Measurements from ENCODE around the gene DNMT3A. TPM values are rescaled to one million over a fixed set of nuclear protein-coding genes. Genes with fewer than 3 reads are reported as not detected.

The DNMT3A gene
- polyA plus RNA-seq, 12 donors, result 44.6 to 244 (median 56.8) TPM

- DNase-seq, result no peak
Observed at GRCh38 chr2:25307949-25308557, 33.7 kb downstream of the DNMT3A start.

- DNase-seq, result no peak
Observed at GRCh38 chr2:25306777-25307368, 34.9 kb downstream of the DNMT3A start.

GRCh38 chr2:25305775-25306174 lies 36.0 kb downstream of the DNMT3A start:
- DNase-seq, result peak; percentile 44

- DNase-seq, result no peak
Observed at GRCh38 chr2:25304826-25305596, 36.7 kb downstream of the DNMT3A start.

- DNase-seq, result no peak
Observed at GRCh38 chr2:25304321-25304720, 37.4 kb downstream of the DNMT3A start.

- DNase-seq, result no peak
Observed at GRCh38 chr2:25303633-25304236, 38.0 kb downstream of the DNMT3A start.

GRCh38 chr2:25302758-25303375 lies 38.9 kb downstream of the DNMT3A start:
- DNase-seq, result no peak

- DNase-seq, result no peak
Observed at GRCh38 chr2:25301453-25302352, 40.0 kb downstream of the DNMT3A start.

- DNase-seq, result no peak
Observed at GRCh38 chr2:25300001-25300400, 41.7 kb downstream of the DNMT3A start.

- DNase-seq, result no peak
Observed at GRCh38 chr2:25298776-25299431, 42.8 kb downstream of the DNMT3A start.

- no peak for DNase-seq
Observed at GRCh38 chr2:25297738-25298137, 44.0 kb downstream of the DNMT3A start.

- DNase-seq, result no peak
Observed at GRCh38 chr2:25295621-25296020, 46.1 kb downstream of the DNMT3A start.

- no peak for DNase-seq
Observed at GRCh38 chr2:25294573-25295462, 46.9 kb downstream of the DNMT3A start.

- DNase-seq, result no peak
Observed at GRCh38 chr2:25293958-25294562, 47.7 kb downstream of the DNMT3A start.

- DNase-seq, result no peak
Observed at GRCh38 chr2:25293145-25293544, 48.6 kb downstream of the DNMT3A start.

GRCh38 chr2:25292408-25292807 lies 49.3 kb downstream of the DNMT3A start:
- DNase-seq, result no peak

- DNase-seq, result no peak
Observed at GRCh38 chr2:25290811-25291495, 50.8 kb downstream of the DNMT3A start.

GRCh38 chr2:25286723-25287483 lies 54.8 kb downstream of the DNMT3A start:
- DNase-seq, result no peak
